Activated naive CD4-positive, alpha-beta T cell treated with anti-CD3 and anti-CD28 coated beads for 36 hours (primary cell): Measurements from ENCODE around the gene AUH. TPM values are rescaled to one million over a fixed set of nuclear protein-coding genes. Genes with fewer than 3 reads are reported as not detected.

ENCODE experiments used
- CTCF ChIA-PET: fragments of 350-600 bp; sonication (Branson Sonifier 250); formaldehyde crosslinking; loops from one replicate; lab custom pipeline; 2021; ENCODE audit warnings: antibody characterized with exemption; lab: Charles Lee
- DNase-seq: peaks from one replicate; pipeline ENCODE4 v3.0.0-alpha.2; 2020
- H3K27ac Mint-ChIP-seq: one replicate; pipeline ENCODE4 v1.8.0; 2021; ENCODE audit warnings: mild to moderate bottlenecking, mixed read lengths
- H3K27me3 Mint-ChIP-seq: one replicate; pipeline ENCODE4 v1.8.0; 2021; ENCODE audit warnings: low read depth, mixed read lengths
- H3K36me3 Mint-ChIP-seq: one replicate; pipeline ENCODE4 v1.8.0; 2021; ENCODE audit warnings: low read depth, mixed read lengths
- H3K4me1 Mint-ChIP-seq: one replicate; pipeline ENCODE4 v1.8.0; 2021; ENCODE audit warnings: low read depth, mixed read lengths
- H3K4me3 Mint-ChIP-seq: one replicate; pipeline ENCODE4 v1.8.0; 2021; ENCODE audit warnings: mild to moderate bottlenecking, moderate library complexity, mixed read lengths
- H3K9me3 Mint-ChIP-seq: one replicate; pipeline ENCODE4 v1.8.0; 2021; ENCODE audit warnings: mixed read lengths
- intact Hi-C: fragments of 100-400 bp; cut with micrococcal nuclease; formaldehyde crosslinking; loops from one replicate; pipeline ENCODE4 v1.15.1; 2023
- total RNA-seq, 2 experiments: library from RNA; stranded (reverse); gene quantifications; one replicate each; pipeline ENCODE4 v1.2.3, GENCODE V29; 2021

The AUH gene
- total RNA-seq, 2 experiments from 2014 or later, result 13.4 to 14.4 TPM

- H3K27ac Mint-ChIP-seq, result no peak overlapping the region
These were observed 13.4 kb downstream of the AUH start for GRCh38 chr9:91348191-91348807.

GRCh38 chr9:91347377-91347776, 14.3 kb downstream of the AUH start:
- intact Hi-C loops, result no loop called here
- peaks cover 23% of the 10 kb centered on the region for H3K36me3 Mint-ChIP-seq

More at GRCh38 chr9:91348191-91348807, 13.4 kb downstream of the AUH start:
- no peak overlapping the region for H3K4me3 Mint-ChIP-seq
- CTCF ChIA-PET, result no interaction called here
- intact Hi-C loops, result no loop called here
- peaks cover 19% of the 10 kb centered on the region for H3K36me3 Mint-ChIP-seq
- no peaks in the 10 kb centered on the region for H3K27me3 Mint-ChIP-seq
- DNase-seq, result no peak
- H3K4me1 Mint-ChIP-seq, result peaks cover 13% of the 10 kb centered on the region
- H3K9me3 Mint-ChIP-seq, result no peaks in the 10 kb centered on the region

GRCh38 chr9:91346644-91347043, 15.1 kb downstream of the AUH start:
- H3K27ac Mint-ChIP-seq, result no peak overlapping the region

More at GRCh38 chr9:91347377-91347776, 14.3 kb downstream of the AUH start:
- DNase-seq, result no peak
- H3K4me1 Mint-ChIP-seq, result peaks cover 17% of the 10 kb centered on the region
- no peaks in the 10 kb centered on the region for H3K27me3 Mint-ChIP-seq
- H3K27ac Mint-ChIP-seq, result no peak overlapping the region
- peaks cover 1% of the 10 kb centered on the region for H3K9me3 Mint-ChIP-seq
- H3K4me3 Mint-ChIP-seq, result no peak overlapping the region
- CTCF ChIA-PET, result interaction anchor here (0.6 to 2.3 kb wide), 3 partner anchors 12 to 358 kb away, joined by 3 to 7 read pairs (median 4); no protein-coding TSS in a partner anchor

GRCh38 chr9:91345978-91346377, 15.7 kb downstream of the AUH start:
- Mint-ChIP-seq H3K4me3 (no peak overlapping the region), H3K27me3 (no peaks in the 10 kb centered on the region), H3K36me3 (peaks cover 31% of the 10 kb centered on the region), H3K4me1 (peaks cover 25% of the 10 kb centered on the region), H3K9me3 (peaks cover 1% of the 10 kb centered on the region), H3K27ac (no peak overlapping the region)
- CTCF ChIA-PET, result interaction anchor here (1.3 to 2.3 kb wide), 3 partner anchors 13 to 312 kb away, joined by 4 to 7 read pairs (median 4); no protein-coding TSS in a partner anchor
- no peak for DNase-seq
- intact Hi-C loops, result loop anchor here (1.0 kb wide), 1 partner anchor 13 kb away; no protein-coding TSS in a partner anchor

More at GRCh38 chr9:91346644-91347043, 15.1 kb downstream of the AUH start:
- CTCF ChIA-PET, result interaction anchor here (0.6 to 2.3 kb wide), 6 partner anchors 12 to 359 kb away, joined by 3 to 7 read pairs (median 4); no protein-coding TSS in a partner anchor
- Mint-ChIP-seq H3K9me3 (peaks cover 1% of the 10 kb centered on the region), H3K4me3 (no peak overlapping the region), H3K27me3 (no peaks in the 10 kb centered on the region), H3K4me1 (peaks cover 19% of the 10 kb centered on the region), H3K36me3 (peaks cover 27% of the 10 kb centered on the region)
- intact Hi-C loops, result loop anchor here (1.0 kb wide), 1 partner anchor 13 kb away; no protein-coding TSS in a partner anchor
- no peak for DNase-seq

GRCh38 chr9:91342575-91342974, 19.1 kb downstream of the AUH start:
- Mint-ChIP-seq H3K36me3 (peaks cover 32% of the 10 kb centered on the region), H3K4me3 (no peak overlapping the region), H3K9me3 (peaks cover 1% of the 10 kb centered on the region), H3K27me3 (no peaks in the 10 kb centered on the region), H3K4me1 (peaks cover 23% of the 10 kb centered on the region), H3K27ac (no peak overlapping the region)
- CTCF ChIA-PET, result interaction anchor here (1.1 kb wide), 1 partner anchor 15 kb away, joined by 3 read pairs; no protein-coding TSS in a partner anchor
- DNase-seq, result no peak
- intact Hi-C loops, result no loop called here

- intact Hi-C loops, result no loop called here
- H3K27ac Mint-ChIP-seq, result no peak overlapping the region
- H3K36me3 Mint-ChIP-seq, result peaks cover 32% of the 10 kb centered on the region
- peaks cover 19% of the 10 kb centered on the region for H3K4me1 Mint-ChIP-seq
- H3K9me3 Mint-ChIP-seq, result peaks cover 1% of the 10 kb centered on the region
- CTCF ChIA-PET, result interaction anchor here (0.6 to 1.4 kb wide), 4 partner anchors 14 to 107 kb away, joined by 3 read pairs; no protein-coding TSS in a partner anchor
- H3K27me3 Mint-ChIP-seq, result no peaks in the 10 kb centered on the region
- H3K4me3 Mint-ChIP-seq, result no peak overlapping the region
- DNase-seq, result no peak
These were observed 20.0 kb downstream of the AUH start for GRCh38 chr9:91341749-91342148.

GRCh38 chr9:91341258-91341746, 20.4 kb downstream of the AUH start:
- Mint-ChIP-seq H3K4me1 (peaks cover 14% of the 10 kb centered on the region), H3K27ac (no peak overlapping the region), H3K27me3 (no peaks in the 10 kb centered on the region), H3K36me3 (peaks cover 30% of the 10 kb centered on the region), H3K9me3 (peaks cover 1% of the 10 kb centered on the region), H3K4me3 (no peak overlapping the region)
- DNase-seq, result no peak
- intact Hi-C loops, result no loop called here
- CTCF ChIA-PET, result interaction anchor here (0.5 to 1.4 kb wide), 7 partner anchors 14 to 1009 kb away, joined by 3 read pairs; no protein-coding TSS in a partner anchor

GRCh38 chr9:91340395-91340967, 21.2 kb downstream of the AUH start:
- no peak overlapping the region for H3K27ac Mint-ChIP-seq
- CTCF ChIA-PET, result interaction anchor here (0.6 to 1.4 kb wide), 6 partner anchors 22 to 373 kb away, joined by 3 read pairs; partner anchors contain the start of gene NFIL3
- peaks cover 1% of the 10 kb centered on the region for H3K9me3 Mint-ChIP-seq
- no peaks in the 10 kb centered on the region for H3K27me3 Mint-ChIP-seq
- DNase-seq, result no peak
- H3K4me3 Mint-ChIP-seq, result no peak overlapping the region
- H3K36me3 Mint-ChIP-seq, result peaks cover 29% of the 10 kb centered on the region
- peaks cover 14% of the 10 kb centered on the region for H3K4me1 Mint-ChIP-seq
- intact Hi-C loops, result no loop called here

GRCh38 chr9:91338681-91339080, 23.0 kb downstream of the AUH start:
- Mint-ChIP-seq H3K36me3 (peaks cover 27% of the 10 kb centered on the region), H3K4me1 (peaks cover 14% of the 10 kb centered on the region)
- CTCF ChIA-PET, result no interaction called here

GRCh38 chr9:91336786-91337185, 24.9 kb downstream of the AUH start:
- Mint-ChIP-seq H3K27me3 (no peaks in the 10 kb centered on the region), H3K4me1 (peaks cover 15% of the 10 kb centered on the region), H3K4me3 (no peak overlapping the region), H3K9me3 (no peaks in the 10 kb centered on the region), H3K36me3 (peaks cover 23% of the 10 kb centered on the region), H3K27ac (no peak overlapping the region)
- CTCF ChIA-PET, result no interaction called here
- no peak for DNase-seq
- intact Hi-C loops, result no loop called here

More at GRCh38 chr9:91338681-91339080, 23.0 kb downstream of the AUH start:
- Mint-ChIP-seq H3K27me3 (no peaks in the 10 kb centered on the region), H3K9me3 (peaks cover 1% of the 10 kb centered on the region), H3K27ac (no peak overlapping the region), H3K4me3 (no peak overlapping the region)
- DNase-seq, result no peak
- intact Hi-C loops, result no loop called here

- CTCF ChIA-PET, result no interaction called here
- Mint-ChIP-seq H3K27me3 (no peaks in the 10 kb centered on the region), H3K36me3 (peaks cover 16% of the 10 kb centered on the region), H3K27ac (no peak overlapping the region), H3K4me1 (peaks cover 6% of the 10 kb centered on the region), H3K9me3 (peaks cover 2% of the 10 kb centered on the region), H3K4me3 (no peak overlapping the region)
- DNase-seq, result peak; percentile 29
- intact Hi-C loops, result no loop called here
These were observed 27.7 kb downstream of the AUH start for GRCh38 chr9:91334053-91334452.

- CTCF ChIA-PET, result no interaction called here
- H3K4me3 Mint-ChIP-seq, result no peak overlapping the region
- H3K9me3 Mint-ChIP-seq, result peaks cover 2% of the 10 kb centered on the region
- peaks cover 19% of the 10 kb centered on the region for H3K36me3 Mint-ChIP-seq
- no peak for DNase-seq
- peaks cover 6% of the 10 kb centered on the region for H3K4me1 Mint-ChIP-seq
- no peaks in the 10 kb centered on the region for H3K27me3 Mint-ChIP-seq
- no peak overlapping the region for H3K27ac Mint-ChIP-seq
- intact Hi-C loops, result no loop called here
These were observed 28.2 kb downstream of the AUH start for GRCh38 chr9:91333551-91333950.
